Astrocyte of the cerebellum (primary cell): Measurements from ENCODE around the gene FAM47E.

ENCODE experiments used
- DNase-seq: peaks from one replicate; pipeline ENCODE4 v3.0.0-alpha.2; 2011; ENCODE audit warnings: low read depth
- H3K4me3 ChIP-seq: 2 replicates; pipeline ENCODE4 v1.5.1; 2011; ENCODE audit warnings: mild to moderate bottlenecking, low read depth, low read length, moderate library complexity
- CTCF ChIP-seq: IDR thresholded peaks from 2 replicates; pipeline ENCODE4 v1.5.1; 2012; ENCODE audit warnings: low read length, low read depth, moderate library complexity, mild to moderate bottlenecking; ENCODE audit errors: missing control alignments
- in situ Hi-C: cut with HindIII; loops from 2 replicates; pipeline ENCODE4 v1.10.0; 2017; ENCODE audit warnings: low sequenced_read_pairs

Gene FAM47E

DNA sequence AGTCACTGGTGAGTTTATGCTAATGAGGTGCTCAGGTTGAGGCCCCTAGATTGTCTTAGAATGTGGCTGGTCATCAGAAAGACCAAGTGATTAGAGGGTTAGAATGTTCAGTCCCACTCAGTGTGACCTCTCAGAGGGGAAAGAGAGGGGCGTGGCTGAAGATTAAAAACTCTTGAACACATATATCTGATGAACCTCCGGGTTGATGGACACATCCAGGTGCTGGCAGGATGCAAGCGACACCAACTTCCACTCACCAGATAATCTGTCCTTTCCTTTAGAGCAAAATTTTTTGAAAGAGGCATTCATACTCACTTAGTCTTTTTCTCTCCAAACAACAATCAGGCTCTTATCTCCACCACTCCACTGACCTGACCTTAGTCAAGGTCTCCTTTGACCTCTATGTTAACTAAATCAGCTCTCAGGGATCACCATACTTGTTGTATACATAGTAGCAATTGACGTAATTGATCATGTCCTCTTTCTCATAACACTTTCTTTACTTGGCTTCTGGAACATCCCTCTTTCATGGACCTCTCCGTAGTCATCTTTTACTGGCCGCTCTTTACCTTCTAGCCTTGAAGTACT lies 14.2 kb downstream of the FAM47E start:
- no peak for TF ChIP-seq CTCF
- no peak for DNase-seq
- in situ Hi-C loops: no loop called here
- no peak overlapping the region for H3K4me3 ChIP-seq

DNA sequence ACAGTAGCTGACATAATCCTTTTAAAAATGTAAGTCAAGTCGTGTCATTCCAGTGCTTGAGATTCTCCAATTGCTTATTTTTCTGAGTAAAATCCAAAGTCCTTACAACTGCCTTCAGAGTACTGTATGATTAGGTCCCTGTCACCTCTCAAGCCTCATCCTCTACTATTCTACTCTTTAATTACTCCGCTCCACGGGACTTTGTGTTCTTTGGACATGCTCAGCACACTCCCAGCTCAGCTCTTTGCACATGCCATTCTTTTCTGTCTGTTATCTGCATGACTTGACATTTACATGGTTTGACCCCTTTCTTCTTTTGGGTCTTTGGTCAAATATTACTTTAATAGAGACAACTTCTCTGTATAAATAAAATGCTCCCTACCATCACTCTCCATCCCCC lies 15.1 kb downstream of the FAM47E start:
- no peak for DNase-seq
- no peak for TF ChIP-seq CTCF
- no peak overlapping the region for H3K4me3 ChIP-seq
- in situ Hi-C loops: no loop called here

DNA sequence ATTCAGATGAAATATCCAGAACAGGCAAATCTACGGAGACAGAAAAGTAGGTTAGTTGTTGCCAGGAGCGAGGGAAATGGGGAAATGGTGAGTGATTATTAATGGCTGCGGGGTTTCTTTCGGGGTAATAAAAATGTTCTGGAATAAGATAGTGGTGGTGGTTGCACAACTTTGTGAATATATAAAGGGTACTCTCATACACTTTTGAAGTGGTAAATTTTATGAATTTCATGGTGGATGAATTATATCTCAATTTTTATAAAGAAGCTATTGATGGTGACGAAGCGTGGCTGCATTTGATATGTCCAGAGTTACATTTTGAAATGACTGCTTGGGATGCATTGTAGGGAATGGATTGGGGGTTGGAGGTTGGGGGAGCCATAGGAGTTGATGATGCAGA lies 16.3 kb downstream of the FAM47E start:
- DNase-seq: no peak
- no peak for TF ChIP-seq CTCF
- in situ Hi-C loops: no loop called here
- H3K4me3 ChIP-seq: no peak overlapping the region

- no peak for DNase-seq
- TF ChIP-seq CTCF: no peak
- no peak overlapping the region for H3K4me3 ChIP-seq
- in situ Hi-C loops: no loop called here
Observed at GRCh38 chr4:76270244-76271175, 19.0 kb downstream of the FAM47E start.

GRCh38 chr4:76271248-76271647 lies 19.7 kb downstream of the FAM47E start:
- no peak for TF ChIP-seq CTCF
- no peak overlapping the region for H3K4me3 ChIP-seq
- DNase-seq: no peak
- in situ Hi-C loops: no loop called here

DNA sequence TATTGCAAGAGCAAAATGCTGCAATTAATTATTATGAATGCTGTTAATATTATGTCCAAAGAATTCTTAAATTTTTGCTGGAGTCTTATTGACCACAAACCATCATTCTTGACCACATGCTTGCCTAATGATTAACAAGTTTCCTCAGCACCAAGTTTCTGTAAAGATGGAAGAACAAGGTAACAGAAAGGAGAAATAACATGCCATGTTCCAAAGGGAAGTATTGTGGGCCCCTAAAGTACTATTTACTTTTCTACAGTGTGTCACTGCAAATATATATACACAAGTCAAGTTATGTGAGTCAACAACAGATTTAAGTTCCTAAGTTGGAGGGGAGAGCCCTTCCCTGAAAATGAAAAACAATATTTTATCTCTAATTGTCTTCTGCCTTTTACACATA lies 20.6 kb downstream of the FAM47E start:
- TF ChIP-seq CTCF: no peak
- in situ Hi-C loops: no loop called here
- no peak overlapping the region for H3K4me3 ChIP-seq
- no peak for DNase-seq
